Measurements from ENCODE around the gene PTPRR. TPM values are rescaled to one million over a fixed set of nuclear protein-coding genes. Genes with fewer than 3 reads are reported as not detected.

The PTPRR gene
- total RNA-seq, 2 experiments from 2014 or later = not detected

DNA sequence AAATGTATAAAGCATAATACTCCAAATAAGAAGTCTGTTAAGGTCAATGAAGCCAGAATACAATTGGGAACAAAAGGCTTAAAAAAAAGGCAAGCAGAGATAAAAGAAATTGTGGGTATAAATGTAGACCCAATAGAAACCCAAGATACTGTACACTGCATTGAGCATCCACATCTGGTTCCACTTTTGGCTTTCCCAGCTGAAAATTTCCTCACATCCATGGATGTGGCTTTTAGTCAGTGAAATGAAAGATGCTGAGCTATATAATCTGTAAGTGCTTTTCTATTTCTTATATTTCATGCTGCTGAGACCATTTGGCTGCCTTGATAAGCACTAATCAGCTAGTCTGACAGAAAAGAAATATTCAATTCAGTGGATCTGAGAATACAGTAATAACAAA, 83.5 kb downstream of the PTPRR start:
- POLR2A ChIA-PET = no interaction called here
- Mint-ChIP-seq H3K27me3 (no peaks in the 10 kb centered on the region), H3K4me1 (ENCODE audit: low read depth) (no peaks in the 10 kb centered on the region), H3K4me3 (no peak overlapping the region), H3K36me3 (ENCODE audit: low read depth) (no peaks in the 10 kb centered on the region), H3K9me3 (no peaks in the 10 kb centered on the region), H3K27ac (no peak overlapping the region)
- no peak overlapping the region for H3K27ac ChIP-seq (ENCODE audit: low read depth in 1 of 2, low read length in 2 of 2)
- DNase-seq (no peak), ATAC-seq (ENCODE audit: poor library complexity) (no peak)
- no peaks in the 10 kb centered on the region for H3K27me3 ChIP-seq (ENCODE audit: control insufficient read depth in 1 of 2, insufficient read depth in 2 of 2, low read length in 2 of 2)
- H3K9me3 ChIP-seq (ENCODE audit: control insufficient read depth in 1 of 2, insufficient read depth in 1 of 2, low read length in 2 of 2) = no peaks in the 10 kb centered on the region
- intact Hi-C loops (cut with DNase I, micrococcal nuclease) = no loop called here
- no peak overlapping the region for H3K4me3 ChIP-seq (ENCODE audit: low read length)
- H3K4me1 ChIP-seq (ENCODE audit: insufficient read depth, low read length) = no peaks in the 10 kb centered on the region
- CTCF ChIA-PET = no interaction called here
- no peaks in the 10 kb centered on the region for H3K36me3 ChIP-seq (ENCODE audit: insufficient read depth, low read length)
- TF ChIP-seq CTCF (IDR thresholded peaks at IDR 0.05) = no peak

DNA sequence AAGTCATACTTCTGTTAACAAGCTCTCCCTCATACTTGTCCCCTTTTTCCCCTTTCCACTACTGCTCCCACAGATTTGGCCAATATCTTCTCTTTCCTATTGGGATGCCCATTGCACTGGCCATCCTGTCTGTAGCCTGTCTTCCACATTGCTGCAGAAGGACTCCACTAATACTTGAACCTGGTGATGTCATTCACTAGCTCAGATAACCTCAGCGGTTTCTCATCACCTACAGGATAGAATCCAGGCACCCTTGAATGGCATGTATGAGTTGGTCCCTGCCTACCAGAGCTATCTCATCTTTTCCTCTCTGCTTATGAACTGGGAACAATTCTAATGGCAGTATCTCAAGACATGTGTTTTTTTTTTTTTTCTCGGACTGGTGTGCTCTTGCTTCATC, 84.6 kb downstream of the PTPRR start:
- no peaks in the 10 kb centered on the region for H3K4me1 ChIP-seq (ENCODE audit: insufficient read depth, low read length)
- H3K4me3 Mint-ChIP-seq = no peak overlapping the region
- ATAC-seq (ENCODE audit: poor library complexity) = no peak
- H3K27ac Mint-ChIP-seq = no peak overlapping the region
- H3K27ac ChIP-seq (ENCODE audit: low read depth in 1 of 2, low read length in 2 of 2) = no peak overlapping the region
- no peak overlapping the region for H3K4me3 ChIP-seq (ENCODE audit: low read length)
- no peaks in the 10 kb centered on the region for H3K27me3 Mint-ChIP-seq
- no peaks in the 10 kb centered on the region for H3K9me3 ChIP-seq (ENCODE audit: control insufficient read depth in 1 of 2, insufficient read depth in 1 of 2, low read length in 2 of 2)
- H3K27me3 ChIP-seq (ENCODE audit: control insufficient read depth in 1 of 2, insufficient read depth in 2 of 2, low read length in 2 of 2) = no peaks in the 10 kb centered on the region
- H3K4me1 Mint-ChIP-seq (ENCODE audit: low read depth) = no peaks in the 10 kb centered on the region
- no peaks in the 10 kb centered on the region for H3K9me3 Mint-ChIP-seq
- no peak for TF ChIP-seq CTCF (IDR thresholded peaks at IDR 0.05)
- ChIA-PET CTCF (interaction anchor here (0.7 to 1.2 kb wide), 3 partner anchors 14 to 85 kb away, joined by 3 to 4 read pairs (median 3); partner anchors contain the start of gene PTPRR), POLR2A (no interaction called here)
- DNase-seq = no peak
- intact Hi-C loops (cut with DNase I, micrococcal nuclease) = no loop called here
- H3K36me3 ChIP-seq (ENCODE audit: insufficient read depth, low read length) = no peaks in the 10 kb centered on the region
- no peaks in the 10 kb centered on the region for H3K36me3 Mint-ChIP-seq (ENCODE audit: low read depth)

DNA sequence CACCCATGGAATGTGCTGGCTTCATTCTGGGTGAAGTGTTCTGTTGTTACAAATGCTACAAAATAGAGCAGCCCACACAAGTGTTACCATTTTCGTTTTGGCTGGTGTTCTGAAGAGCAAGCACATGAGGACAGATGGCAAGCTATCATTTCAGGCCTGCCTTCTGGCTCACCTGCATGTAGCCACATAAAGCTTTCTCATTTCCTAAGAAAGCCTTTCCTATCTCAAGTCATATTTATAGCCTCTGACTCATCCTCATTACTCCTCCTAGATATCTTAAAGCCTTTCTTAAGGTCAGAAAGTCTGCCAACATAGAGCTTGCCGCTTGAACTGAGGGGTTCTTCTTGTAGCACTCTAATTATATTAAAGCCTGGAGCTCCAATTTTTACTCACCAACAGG, 89.0 kb downstream of the PTPRR start:
- DNase-seq = no peak
- Mint-ChIP-seq H3K9me3 (no peaks in the 10 kb centered on the region), H3K27me3 (no peaks in the 10 kb centered on the region), H3K27ac (no peak overlapping the region), H3K4me3 (no peak overlapping the region), H3K4me1 (ENCODE audit: low read depth) (no peaks in the 10 kb centered on the region), H3K36me3 (ENCODE audit: low read depth) (no peaks in the 10 kb centered on the region)
- H3K9me3 ChIP-seq (ENCODE audit: control insufficient read depth in 1 of 2, insufficient read depth in 1 of 2, low read length in 2 of 2) = no peaks in the 10 kb centered on the region
- no peak for TF ChIP-seq CTCF (IDR thresholded peaks at IDR 0.05)
- no peak overlapping the region for H3K27ac ChIP-seq (ENCODE audit: low read depth in 1 of 2, low read length in 2 of 2)
- CTCF ChIA-PET = interaction anchor here (1.5 kb wide), 1 partner anchor 32 kb away, joined by 3 read pairs; no protein-coding TSS in a partner anchor
- POLR2A ChIA-PET = no interaction called here
- no peak for ATAC-seq (ENCODE audit: poor library complexity)
- no peaks in the 10 kb centered on the region for H3K27me3 ChIP-seq (ENCODE audit: control insufficient read depth in 1 of 2, insufficient read depth in 2 of 2, low read length in 2 of 2)
- intact Hi-C loops (cut with DNase I, micrococcal nuclease) = no loop called here
- H3K4me3 ChIP-seq (ENCODE audit: low read length) = no peak overlapping the region
- H3K4me1 ChIP-seq (ENCODE audit: insufficient read depth, low read length) = no peaks in the 10 kb centered on the region
- no peaks in the 10 kb centered on the region for H3K36me3 ChIP-seq (ENCODE audit: insufficient read depth, low read length)
